ENCODE data around the gene MYO9B.
"Not testable (repeated sequence)": the region's sequence is repeated elsewhere in the genome, so short reads cannot be mapped to it uniquely, and the experiment has no call there.

MYO9B gene

DNA sequence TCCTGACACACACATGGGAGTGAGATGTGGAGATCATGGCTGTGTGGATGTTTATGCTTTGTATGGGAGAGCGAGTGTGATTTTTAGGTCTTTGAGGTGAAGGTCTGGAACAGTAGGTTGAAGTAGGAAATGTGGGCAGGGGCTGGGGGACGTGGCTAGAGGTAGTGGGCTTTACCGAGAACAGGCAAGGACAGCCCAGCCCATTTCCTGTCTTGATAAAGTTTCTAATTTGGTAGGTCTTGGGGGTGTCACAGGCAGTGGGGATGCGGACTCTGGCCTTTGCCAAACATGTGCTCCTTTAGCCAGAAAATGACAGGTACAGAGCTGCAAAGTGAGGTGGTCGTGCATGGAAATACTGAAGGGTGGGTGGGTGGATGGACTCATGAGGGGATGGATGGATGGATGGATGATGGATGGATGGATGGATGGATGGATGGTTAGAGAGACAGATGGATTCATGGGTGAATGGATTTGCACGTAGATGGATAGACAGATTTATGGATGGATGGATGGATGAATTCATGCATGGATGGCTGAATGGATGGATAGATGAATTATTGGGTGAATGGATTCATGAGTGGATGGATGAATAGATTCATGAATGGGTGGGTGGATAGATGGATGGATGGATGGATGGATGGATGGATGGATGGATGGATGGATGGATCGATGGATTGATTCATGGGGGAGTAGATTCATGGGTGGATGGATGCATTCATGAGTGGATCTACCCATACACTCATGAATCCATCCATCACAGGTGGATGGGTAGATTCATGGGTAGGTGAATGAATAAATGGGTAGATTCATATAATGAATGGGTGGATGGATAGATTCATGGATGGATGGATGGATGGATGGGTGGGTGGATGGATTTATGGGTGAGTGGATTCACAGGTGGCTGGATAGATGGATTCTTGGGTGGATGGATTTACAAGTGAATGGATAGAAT lies 70.2 kb downstream of the MYO9B start:
- DNase-seq (ENCODE audit: low read depth in 2 of 2, low spot score in 1 of 2) = no peak

DNA sequence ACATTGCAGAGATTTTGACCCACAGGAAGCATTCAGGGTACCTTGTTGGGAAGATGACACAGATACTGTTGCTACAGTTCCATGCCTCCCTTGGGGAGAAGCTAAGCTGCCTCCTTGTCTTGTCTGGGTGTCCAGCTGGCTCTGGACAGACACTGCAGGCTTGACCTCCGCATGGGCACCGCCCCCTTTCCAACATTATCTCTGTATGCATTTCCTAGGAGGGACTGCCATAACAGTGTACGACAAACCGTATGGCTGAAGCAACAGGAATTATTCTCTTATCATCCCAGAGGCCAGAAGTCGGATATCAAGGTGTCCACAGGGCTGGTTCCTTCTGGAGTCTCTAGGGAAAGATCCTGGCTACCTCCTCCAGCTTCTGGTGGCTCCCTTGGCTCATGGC lies 72.6 kb downstream of the MYO9B start:
- no peak for DNase-seq (ENCODE audit: low read depth in 2 of 2, low spot score in 1 of 2)

DNA sequence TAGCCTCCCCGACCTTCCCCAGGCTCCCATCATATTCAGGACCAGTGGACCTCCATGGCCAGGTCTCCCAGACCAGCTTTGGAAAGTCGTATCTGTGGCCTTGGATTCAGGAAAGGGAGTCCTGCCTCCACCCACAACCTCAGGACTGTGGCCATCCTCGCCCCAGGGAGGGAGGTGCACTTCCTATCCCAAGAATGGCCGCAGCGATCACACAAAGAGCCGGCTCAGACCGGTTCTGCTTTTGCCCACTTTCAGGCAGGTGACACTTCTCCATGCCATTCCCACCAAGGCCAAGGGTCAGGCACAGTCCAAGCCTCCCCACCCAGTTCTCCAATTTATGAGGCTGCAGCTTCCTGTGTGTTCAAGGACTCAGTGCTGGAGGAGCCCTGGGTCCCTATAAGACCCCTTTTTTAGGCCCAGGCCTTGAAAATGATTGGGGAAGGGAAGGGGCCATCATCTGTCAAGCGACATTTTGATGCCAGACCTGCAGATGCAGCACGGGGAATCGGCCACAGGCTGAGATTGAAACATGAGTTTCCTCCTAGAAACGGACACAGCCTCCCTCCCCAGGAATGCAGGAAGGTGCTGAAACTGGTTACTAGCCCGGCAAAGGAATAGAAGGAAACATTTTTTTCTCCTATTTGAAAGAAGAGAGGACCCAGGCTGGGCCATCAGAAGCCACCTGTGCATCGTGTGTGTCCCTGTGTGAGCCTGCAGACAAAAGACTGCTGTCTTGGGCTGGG lies 74.0 kb downstream of the MYO9B start:
- DNase-seq (ENCODE audit: low read depth in 2 of 2, low spot score in 1 of 2) = no peak

DNA sequence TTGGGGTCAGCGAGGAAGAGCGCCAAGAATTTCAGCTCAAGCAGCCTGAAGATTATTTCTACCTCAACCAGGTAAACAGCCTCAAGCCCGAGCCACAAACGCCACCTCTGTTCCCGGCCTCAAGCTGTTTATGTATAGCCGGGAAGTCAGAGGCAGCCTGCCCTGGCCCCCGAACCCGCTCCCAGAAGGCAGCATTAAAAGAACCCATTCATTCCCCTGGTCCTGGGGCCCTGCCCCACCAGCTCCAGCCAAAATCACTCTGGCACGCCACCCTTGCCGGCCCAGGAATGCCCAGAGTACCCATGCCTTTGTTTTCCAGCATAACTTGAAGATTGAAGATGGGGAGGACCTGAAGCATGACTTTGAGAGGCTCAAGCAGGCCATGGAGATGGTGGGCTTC lies 78.4 kb downstream of the MYO9B start:
- no peak for DNase-seq (ENCODE audit: low read depth in 2 of 2, low spot score in 1 of 2)

DNA sequence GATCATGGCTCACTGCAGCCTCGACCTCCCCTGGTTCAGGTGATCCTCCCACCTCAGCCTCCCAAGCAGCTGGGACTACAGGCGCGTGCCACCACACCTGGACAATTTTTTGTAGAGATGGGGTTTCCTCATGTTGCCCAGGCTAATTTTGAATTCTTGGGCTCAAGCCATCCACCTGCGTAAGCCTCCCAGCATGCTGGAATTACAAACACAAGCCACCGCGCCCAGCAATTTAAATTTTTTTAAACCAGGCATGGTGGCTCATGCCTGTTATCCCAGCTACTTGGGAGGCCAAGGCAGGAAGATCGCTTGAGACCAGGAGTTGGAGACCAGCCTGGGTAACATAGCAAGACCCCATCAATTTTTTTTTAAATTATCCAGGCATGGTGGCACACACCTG lies 79.7 kb downstream of the MYO9B start:
- DNase-seq (ENCODE audit: low read depth in 2 of 2, low spot score in 1 of 2) = no peak

DNA sequence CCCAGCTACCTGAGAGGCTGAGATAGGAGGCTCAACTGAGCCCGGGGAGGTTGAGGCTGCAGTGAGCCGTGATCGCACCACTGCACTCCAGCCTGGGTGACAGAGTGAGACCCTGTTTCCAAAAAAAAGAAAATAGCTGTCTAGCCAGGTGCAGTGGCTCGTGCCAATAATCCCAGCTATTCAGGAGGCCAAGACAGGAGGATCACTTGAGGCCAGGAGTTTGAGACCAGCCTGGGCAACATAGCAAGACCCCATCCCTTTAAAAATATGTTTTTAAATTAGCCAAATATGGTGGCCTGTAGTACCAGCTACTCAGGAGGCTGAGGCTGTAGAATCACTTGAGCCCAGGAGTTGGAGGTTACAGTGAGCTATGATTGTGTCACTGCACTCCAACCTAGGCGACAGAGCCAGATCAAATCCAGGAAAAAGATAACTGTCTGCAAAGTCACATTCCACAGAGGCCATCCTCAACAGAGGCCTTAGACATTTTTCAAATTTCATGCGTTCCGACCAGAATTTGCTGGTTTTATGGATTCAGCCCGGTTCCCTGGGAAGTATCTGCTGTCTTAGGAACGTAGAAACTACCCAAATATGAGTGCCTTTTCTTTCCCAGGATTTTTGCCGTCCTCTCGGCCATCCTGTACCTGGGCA lies 80.8 kb downstream of the MYO9B start:
- DNase-seq (ENCODE audit: low read depth in 2 of 2, low spot score in 1 of 2) = no peak

DNA sequence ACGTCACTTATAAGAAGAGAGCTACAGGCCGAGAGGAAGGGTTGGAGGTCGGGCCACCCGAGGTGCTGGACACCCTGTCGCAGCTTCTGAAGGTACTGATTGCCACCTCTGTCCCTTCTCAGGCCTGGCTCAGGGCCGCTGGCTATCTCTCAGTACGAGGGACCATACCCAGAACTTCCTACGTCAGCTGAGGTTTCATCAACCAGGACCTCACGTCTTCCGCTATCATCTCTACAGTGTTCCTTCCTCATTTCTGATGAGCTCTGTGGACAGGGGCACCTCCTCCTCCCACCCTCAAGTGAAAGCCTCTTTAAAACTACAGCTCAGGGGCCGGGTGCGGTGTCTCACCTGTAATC lies 81.3 kb downstream of the MYO9B start:
- no peak for DNase-seq (ENCODE audit: low read depth in 2 of 2, low spot score in 1 of 2)

DNA sequence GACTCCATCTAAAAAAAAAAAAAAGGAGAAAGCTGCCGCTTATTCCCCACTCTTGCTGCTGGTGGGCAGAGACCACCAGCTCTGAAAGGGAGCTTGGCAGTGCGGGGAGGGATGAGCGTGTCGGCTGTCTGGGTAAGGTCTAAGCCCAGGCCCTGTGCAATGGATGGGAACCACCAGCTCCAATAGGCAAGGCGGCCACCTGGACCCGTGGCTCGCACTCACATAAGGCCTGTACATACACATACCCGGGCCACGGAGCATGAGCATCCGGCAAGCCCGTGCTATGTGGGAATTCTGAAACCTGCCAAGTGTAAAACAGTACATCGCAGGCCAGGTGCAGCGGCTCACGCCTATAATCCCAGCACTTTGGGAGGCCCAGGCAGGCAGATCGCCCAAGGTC lies 83.0 kb downstream of the MYO9B start:
- no peak for DNase-seq (ENCODE audit: low read depth in 2 of 2, low spot score in 1 of 2)

DNA sequence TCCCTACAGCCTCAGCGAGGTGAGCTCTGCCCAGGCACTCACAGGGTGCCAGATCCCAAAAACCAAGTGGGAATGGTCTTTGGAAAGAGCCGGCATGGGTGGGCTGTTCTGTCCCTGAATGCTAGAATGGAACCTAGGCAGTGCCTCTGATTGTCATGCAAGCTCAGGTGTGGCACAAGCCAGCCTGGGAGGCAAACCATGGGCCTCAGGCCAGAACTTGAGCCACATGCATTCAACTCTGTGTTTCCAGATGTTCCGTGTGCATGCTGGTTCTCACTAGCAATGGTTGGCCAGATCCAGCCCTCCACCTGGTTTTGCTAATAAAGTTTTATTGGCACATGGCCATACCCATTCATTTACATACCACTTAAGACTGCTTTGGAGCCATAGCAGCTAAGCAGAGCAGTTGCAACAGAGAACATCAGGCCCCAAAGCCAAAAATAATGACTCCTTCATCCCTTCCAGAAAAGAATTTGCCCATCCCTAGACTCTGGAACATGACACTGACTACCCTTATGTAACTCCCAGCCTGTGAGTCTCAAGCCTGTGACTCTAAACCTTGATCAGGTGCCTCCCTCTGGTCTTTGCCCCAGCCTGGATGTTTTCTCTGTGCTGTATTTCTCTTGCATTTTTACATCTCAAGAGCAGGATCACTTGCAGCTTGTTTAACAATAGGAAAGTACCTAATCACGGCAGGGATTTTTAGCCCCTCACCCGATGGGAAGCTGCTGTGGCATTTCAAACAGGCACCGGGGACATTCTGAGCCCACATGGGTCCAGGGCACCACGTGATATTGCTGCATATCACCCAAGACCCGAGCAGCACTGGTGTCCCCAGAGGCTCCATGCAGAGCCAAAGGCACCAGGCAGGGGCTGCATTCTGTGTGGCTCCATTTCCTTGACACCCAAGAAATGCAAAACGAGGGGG lies 84.2 kb downstream of the MYO9B start:
- DNase-seq (ENCODE audit: low read depth in 2 of 2, low spot score in 1 of 2) = no peak

DNA sequence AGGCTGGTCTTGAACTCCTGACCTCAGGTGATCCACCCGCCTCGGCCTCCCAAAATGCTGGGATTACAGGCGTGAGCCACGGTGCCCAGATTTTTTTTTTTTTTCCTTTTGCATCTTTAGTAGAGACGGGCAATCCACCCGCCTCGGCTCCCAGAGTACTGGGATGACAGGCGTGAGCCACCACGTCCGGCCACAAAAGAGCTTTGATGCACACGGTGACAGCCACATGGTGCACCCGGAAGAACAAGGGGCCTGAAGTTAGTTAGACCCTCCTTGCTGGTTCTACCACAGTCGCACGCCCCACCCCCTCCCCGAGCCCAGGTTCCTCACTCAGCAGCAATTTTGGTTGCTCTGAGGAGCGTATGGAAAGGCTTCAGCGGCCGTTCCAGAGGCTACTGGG lies 85.3 kb downstream of the MYO9B start:
- DNase-seq (ENCODE audit: low read depth in 2 of 2, low spot score in 1 of 2) = no peak

DNA sequence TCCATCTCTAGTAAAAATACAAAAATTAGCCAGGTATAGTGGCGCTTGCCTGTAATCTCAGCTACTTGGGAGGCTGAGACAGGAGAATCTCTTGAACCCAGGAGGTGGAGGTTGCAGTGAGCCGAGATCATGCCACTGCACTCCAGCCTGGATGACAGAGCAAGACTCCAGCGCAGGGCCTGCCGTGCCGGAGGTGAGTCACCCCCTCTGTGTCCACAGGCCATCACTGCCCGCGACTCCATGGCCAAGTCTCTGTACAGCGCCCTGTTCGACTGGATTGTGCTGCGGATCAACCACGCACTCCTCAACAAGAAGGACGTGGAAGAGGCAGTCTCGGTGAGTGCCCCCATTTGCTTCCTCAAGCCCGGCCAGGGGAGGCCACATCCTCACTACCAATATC lies 86.6 kb downstream of the MYO9B start:
- not testable (repeated sequence) for DNase-seq (ENCODE audit: low read depth in 2 of 2, low spot score in 1 of 2)

DNA sequence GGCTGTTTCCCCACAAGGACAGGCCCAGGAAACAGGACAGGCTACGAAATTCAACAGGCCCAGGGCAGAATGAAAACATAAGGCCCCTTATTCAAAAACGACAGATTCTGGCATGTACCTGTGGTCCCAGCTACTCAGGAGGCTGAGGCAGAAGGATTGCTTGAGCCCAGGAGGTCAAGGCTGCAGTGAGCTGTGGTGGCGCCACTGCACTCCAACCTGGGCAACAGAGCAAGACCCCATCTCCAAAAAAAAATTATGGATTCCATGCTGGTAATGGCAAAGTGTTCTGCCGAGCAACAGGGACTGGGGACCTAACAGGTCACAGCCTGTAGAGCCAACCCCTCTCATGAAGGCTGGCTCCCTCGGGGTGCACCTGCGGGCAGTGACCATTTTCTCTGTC lies 87.0 kb downstream of the MYO9B start:
- DNase-seq (ENCODE audit: low read depth in 2 of 2, low spot score in 1 of 2) = no peak

DNA sequence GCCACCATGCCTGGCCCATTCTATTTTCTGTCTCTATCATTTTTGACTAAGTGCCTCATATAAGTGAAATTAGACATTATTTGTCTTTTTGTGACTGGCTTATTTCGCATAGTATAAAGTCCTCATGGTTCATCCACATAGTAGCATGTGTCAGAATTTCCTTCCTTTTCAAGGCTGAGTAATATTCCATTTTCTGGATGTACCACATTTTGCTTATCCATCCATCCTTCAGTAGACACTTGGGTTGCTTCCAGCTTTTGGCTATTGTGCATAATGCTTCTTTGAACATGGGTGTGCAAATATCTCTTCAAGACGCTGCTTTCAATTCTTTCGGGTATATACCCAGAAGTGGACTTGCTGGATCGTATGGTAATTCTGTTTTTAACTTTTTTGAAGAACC lies 88.1 kb downstream of the MYO9B start:
- no peak for DNase-seq (ENCODE audit: low read depth in 2 of 2, low spot score in 1 of 2)

DNA sequence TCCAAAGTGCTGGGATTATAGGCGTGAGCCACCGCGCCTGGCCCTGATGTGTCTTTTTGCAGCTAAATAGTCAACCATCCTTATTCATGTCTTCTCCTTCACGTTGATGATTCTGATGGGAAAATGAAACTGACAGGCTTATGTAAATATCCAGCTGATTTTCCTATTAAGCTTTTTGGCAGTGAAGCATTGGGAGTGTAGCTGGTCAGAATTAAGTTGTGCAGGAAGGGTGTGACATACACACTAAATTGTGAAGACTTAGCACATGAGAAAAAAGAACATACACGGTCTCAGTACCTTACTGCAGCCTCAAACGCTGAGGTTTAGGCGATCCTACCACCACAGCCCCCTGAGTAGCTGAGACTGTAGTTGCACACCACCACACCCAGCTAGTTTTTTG lies 89.1 kb downstream of the MYO9B start:
- DNase-seq (ENCODE audit: low read depth in 2 of 2, low spot score in 1 of 2) = no peak

DNA sequence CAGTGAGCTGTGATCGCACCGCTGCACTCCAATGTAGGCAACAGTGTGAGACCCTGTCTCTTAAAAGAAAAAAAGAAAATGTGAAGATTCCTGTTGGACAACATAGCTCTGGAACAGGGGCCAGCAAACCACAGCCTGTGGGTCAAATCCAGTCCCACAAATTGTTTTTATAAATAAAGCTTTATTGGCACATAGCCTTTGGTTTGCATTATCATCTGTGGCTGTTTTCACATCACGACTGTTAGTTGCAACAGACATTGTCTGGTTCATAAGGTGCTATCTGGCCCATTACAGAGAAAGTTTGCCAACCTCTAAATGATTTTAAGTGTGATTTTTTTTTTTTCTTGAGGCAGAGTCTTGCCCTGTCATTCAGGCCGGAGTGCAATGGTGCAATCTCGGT lies 90.1 kb downstream of the MYO9B start:
- DNase-seq (ENCODE audit: low read depth in 2 of 2, low spot score in 1 of 2) = no peak

DNA sequence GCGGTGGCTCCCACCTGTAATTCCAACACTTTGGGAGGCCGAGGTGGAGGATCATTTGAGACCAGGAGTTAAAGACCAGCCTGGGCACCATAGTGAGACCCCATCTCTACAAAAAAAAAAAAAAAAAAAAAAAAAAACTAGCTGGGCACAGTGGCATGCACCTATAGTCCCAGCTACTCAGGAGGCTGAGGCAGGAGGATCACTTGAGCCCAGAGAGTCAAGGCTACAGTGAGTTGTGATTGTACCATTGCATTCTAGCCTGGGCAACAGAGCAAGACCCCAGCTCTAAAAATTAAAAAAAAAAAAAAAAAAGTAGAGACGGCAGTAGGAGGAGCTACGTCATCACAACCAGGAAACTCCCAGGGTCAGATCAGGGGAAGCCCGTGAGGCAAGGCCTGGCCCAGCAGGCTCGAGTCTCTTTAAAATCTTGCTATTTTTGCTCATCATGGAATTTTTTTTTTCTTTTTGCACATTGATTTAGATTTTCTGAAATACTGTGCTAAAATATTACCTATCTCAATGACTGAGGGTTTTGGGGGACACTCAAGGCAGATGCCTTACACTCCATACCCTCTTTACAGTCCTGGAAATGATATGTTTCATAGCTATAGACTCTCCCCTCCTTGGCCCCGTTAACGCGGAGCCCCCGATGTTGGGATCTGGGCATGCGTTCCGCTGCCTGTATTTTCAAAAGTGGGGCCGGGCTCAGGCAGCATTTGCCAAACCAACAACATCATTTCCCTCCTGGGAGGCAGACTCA lies 95.1 kb downstream of the MYO9B start:
- no peak for DNase-seq (ENCODE audit: low read depth in 2 of 2, low spot score in 1 of 2)

DNA sequence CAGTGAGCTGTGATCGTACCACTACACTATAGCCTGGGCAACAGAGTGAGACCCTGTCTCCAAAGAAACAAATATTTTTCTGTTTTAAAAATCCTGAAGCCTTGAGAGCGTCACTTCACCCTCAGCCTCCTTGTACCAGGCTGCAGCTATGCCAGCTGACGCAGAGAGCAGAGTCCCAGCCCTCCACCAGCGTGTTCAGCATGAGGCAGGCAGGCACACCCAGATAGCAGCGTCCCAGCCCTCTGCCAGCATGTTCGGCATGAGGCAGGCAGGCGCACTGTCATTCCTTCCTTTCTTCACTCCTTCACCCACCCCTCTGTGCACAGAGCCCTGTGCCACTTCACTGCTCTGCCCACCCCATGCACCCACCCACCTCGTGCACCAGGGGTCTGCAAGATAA lies 96.3 kb downstream of the MYO9B start:
- DNase-seq (ENCODE audit: low read depth in 2 of 2, low spot score in 1 of 2) = no peak

DNA sequence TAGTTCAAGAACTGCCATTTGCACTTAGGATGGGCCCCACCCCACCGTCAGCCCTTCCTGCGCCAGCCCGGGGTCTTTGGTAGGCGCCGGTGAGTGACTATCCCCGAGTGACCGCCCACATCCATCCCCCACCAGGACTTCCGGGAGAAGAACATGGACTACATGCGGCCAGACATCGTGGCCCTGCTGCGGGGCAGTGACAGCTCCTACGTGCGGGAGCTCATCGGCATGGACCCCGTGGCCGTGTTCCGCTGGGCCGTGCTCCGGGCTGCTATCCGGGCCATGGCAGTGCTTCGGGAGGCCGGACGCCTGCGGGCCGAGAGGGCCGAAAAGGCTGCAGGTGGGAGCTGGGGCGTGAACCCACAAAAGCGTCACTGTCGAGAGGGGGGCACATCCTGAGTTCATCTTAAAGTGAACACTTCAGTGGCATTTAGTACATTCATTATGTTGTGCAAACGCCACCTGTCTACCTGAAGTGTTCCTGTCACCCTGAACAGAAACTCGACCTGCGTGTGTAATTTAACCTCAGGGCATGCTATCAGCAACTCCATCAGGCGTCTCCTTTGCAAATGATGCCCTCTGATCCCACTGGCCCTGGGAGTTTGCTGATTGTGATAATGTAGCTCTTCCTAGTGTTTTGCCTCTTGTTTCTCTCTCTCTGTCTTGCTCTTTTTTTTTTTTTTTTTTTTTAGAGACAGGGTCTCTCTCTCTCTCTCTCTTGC lies 97.2 kb downstream of the MYO9B start:
- DNase-seq (ENCODE audit: low read depth in 2 of 2, low spot score in 1 of 2) = no peak

DNA sequence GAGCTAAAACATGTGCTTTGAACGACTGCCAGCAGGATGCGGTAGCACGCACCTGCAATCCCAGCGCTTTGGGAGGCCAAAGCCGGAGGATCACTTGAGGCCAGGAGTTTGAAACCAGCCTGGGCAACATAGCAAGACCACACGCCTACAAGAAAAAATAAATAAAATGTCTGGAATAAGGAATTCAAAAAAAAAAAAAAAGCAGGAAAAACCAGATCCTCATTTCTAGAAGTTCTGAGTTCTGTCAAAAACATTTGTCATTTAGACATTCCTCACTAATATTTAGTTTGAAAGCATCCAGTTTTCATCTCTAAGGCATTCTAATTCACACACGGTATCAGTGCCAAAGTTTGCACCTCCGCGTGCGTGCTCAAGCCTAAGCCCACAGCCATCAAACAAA lies 102.7 kb downstream of the MYO9B start:
- no peak for DNase-seq (ENCODE audit: low read depth in 2 of 2, low spot score in 1 of 2)

Measured in stimulated activated CD8-positive, alpha-beta memory T cell treated with anti-CD3 and anti-CD28 coated beads, Interleukin-4, amount 100 ng/mL, for 1 hour (primary cell).